Heart left ventricle (tissue), 16 donors: Measurements from ENCODE around the gene SH3PXD2A. TPM values are rescaled to one million over a fixed set of nuclear protein-coding genes. Genes with fewer than 3 reads are reported as not detected.

Experiments used
- ATAC-seq, 4 donors: fragments of 200-7000 bp; cut with Tn5 transposase; one replicate each; pipeline ENCODE4 v1.9.1; 2020 to 2022; ENCODE audit warnings: moderate library complexity in 4 of 4, mild to moderate bottlenecking in 3 of 4, moderate number of reproducible peaks in 1 of 4
- DNase-seq, 5 donors: peaks; one replicate each; pipeline ENCODE4 v3.0.0-alpha.2; 2020
- H3K27ac ChIP-seq, 12 donors: fragments of 200-600 bp; sonication (generic) in 4 of 12; one replicate each; pipeline versions ENCODE4 v1.5.0 to v1.8.0; 2016 to 2022; ENCODE audit warnings: mild to moderate bottlenecking in 2 of 12
- H3K27me3 ChIP-seq, 9 donors: fragments of 200-600 bp; sonication (generic) in 2 of 9; one replicate each; pipeline versions ENCODE4 v1.5.1 to v1.8.0; 2016 to 2022; ENCODE audit warnings: mild to moderate bottlenecking in 3 of 9
- H3K36me3 ChIP-seq, 9 donors: fragments of 200-600 bp; sonication (generic) in 2 of 9; one replicate each; pipeline versions ENCODE4 v1.5.0 to v1.8.0; 2018 to 2022; ENCODE audit warnings: mild to moderate bottlenecking in 2 of 9
- H3K4me1 ChIP-seq, 12 donors: fragments of 200-600 bp; sonication (generic) in 4 of 12; one replicate each; pipeline versions ENCODE4 v1.5.0 to v1.8.0; 2016 to 2022; ENCODE audit warnings: mild to moderate bottlenecking in 3 of 12
- H3K4me3 ChIP-seq, 12 donors: fragments of 200-600 bp; sonication (generic) in 4 of 12; one replicate each; pipeline versions ENCODE4 v1.5.0 to v1.8.0; 2017 to 2022; ENCODE audit warnings: mild to moderate bottlenecking in 9 of 12, moderate library complexity in 4 of 12
- H3K9me3 ChIP-seq, 12 donors: fragments of 200-600 bp; sonication (generic) in 4 of 12; one replicate each; pipeline versions ENCODE4 v1.5.0 to v1.8.0; 2016 to 2022; ENCODE audit warnings: mild to moderate bottlenecking in 1 of 12
- POLR2A ChIP-seq, 2 donors: fragments of 450-650 bp; IDR thresholded peaks; one replicate each; pipeline ENCODE4 v1.6.1; 2017; ENCODE audit warnings: antibody characterized with exemption in 2 of 2, mild to moderate bottlenecking in 2 of 2, moderate library complexity in 2 of 2
- WGBS, 4 donors: extraction: QIAGEN DNeasy Blood & Tissue Kit in 2 of 4; methylation state at CpG; one replicate each; pipeline versions ENCODE4 v1.1.5 to v1.1.7; 2013 to 2018; 5-methylcytosine and 5-hydroxymethylcytosine counted together
- intact Hi-C, 10 donors: fragments of 100-400 bp; cut with DNase I; formaldehyde crosslinking; loops; one replicate each; pipeline versions ENCODE4 v1.11.1 to v1.14.2; 2022
- polyA plus RNA-seq, 2 donors: library from polyadenylated mRNA; stranded (reverse); fragments of 200-250 nt; gene quantifications; one replicate each; pipeline ENCODE4 v1.2.3, GENCODE V29; 2013
- total RNA-seq, 9 donors: library from RNA; depleted of rRNA in 2 of 9; stranded (reverse); fragments of >200 nt in 2 of 9; fragmentation: NEBNext Ultra II Directional in 3 of 9; extraction: Animal tissue kit (Norgen Biotek cat#: 25700) in 3 of 9; gene quantifications; one replicate each; pipeline versions ENCODE4 v1.1.0 to v1.2.4, GENCODE V29; 2016 to 2023
- TF ChIP-seq, protein P1 (sequence below), 12 donors: fragments of 200-600 bp; sonication (generic) in 4 of 12; IDR thresholded peaks; one replicate each; pipeline versions ENCODE4 v1.5.0 to v1.8.0; 2018 to 2022; ENCODE audit warnings: antibody characterized with exemption in 12 of 12, mild to moderate bottlenecking in 5 of 12
- donor health status: ischemic (EF 13 %, LVEDD 7.1; RV severe dilation, severe dysfunction).
- donor health status: healthy with polysubstance abuse.
- donor health status: DM: no; HTN: yes; CAD: no.
- donor health status: DM: no; HTN: no; CAD: no.
- donor health status: ischemic (EF 25% LVEDD 6.9; RV normal size, moderate dysfunction).
- donor health status: ischemic (EF 25% LVEDD 5.7; RV mildly dilated, moderate dysfunction).
- donor health status: healthy.
- donor health status: DM: yes; HTN: yes; CAD: no.
- donor health status: ischemic (EF 35%, LVEDD 5.7; RV mildly dilated, moderate dysfunction).
- donor health status: nonischemic (EF 11% LVEDD 7.7; RV severe dilation, severe dysfunction).
- donor health status: DM: yes; HTN: yes; CAD: no.
- donor health status: PGD.
- donor health status: ischemic (EF 29% LVEDD 5.4; RV normal size, mild dysfunction).
- donor health status: nonischemic (EF 23%, LVEDD 6.1; RV moderate dilation, normal function).

The SH3PXD2A gene
- total and polyA plus RNA-seq, 11 donors: 11.8 to 43.4 (median 31.1) TPM

DNA sequence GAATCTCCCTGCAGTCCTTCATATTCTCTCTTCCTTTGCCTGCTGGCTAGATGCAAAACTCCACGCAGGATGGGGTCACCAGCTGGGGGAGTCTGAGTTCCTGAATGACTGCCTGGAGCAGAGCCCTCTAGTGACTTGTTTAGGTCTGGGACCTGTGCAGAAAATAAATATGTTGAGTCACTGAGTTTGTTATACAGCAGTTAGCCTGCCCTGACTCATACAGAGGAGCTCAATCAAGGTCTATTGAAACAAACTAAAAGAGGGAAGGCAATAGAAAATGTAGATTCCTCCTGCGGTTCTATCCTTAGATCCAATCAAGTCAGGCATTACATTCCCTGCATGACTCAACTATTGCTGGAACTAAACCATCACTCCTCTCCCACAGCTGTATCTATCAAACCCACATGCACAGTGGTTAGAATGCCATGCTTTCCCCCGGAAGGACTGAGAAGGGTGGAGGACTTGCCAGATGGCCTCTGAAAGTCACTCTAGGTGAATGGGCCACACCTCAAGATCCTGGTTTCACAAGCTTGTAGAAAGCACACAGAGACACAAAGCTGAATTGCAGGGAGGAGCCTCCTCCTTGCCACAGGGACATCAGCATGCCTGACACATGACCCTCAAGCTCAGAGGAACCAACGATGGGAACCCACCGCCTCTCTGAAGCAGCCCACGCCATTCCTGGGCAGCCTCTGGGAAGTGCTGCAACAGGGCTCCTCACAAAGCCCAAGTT is 73.9 kb downstream of the SH3PXD2A start:
- TF ChIP-seq, protein P1, sequence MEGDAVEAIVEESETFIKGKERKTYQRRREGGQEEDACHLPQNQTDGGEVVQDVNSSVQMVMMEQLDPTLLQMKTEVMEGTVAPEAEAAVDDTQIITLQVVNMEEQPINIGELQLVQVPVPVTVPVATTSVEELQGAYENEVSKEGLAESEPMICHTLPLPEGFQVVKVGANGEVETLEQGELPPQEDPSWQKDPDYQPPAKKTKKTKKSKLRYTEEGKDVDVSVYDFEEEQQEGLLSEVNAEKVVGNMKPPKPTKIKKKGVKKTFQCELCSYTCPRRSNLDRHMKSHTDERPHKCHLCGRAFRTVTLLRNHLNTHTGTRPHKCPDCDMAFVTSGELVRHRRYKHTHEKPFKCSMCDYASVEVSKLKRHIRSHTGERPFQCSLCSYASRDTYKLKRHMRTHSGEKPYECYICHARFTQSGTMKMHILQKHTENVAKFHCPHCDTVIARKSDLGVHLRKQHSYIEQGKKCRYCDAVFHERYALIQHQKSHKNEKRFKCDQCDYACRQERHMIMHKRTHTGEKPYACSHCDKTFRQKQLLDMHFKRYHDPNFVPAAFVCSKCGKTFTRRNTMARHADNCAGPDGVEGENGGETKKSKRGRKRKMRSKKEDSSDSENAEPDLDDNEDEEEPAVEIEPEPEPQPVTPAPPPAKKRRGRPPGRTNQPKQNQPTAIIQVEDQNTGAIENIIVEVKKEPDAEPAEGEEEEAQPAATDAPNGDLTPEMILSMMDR (IDR thresholded peaks at IDR 0.05): peak in 2 of 12 donors; percentile 7 to 12
- TF ChIP-seq POLR2A (IDR thresholded peaks at IDR 0.05): no peak
- H3K36me3 ChIP-seq: no peaks in the 10 kb centered on the region
- no peaks in the 10 kb centered on the region for H3K27me3 ChIP-seq
- intact Hi-C loops: no loop called here
- 72 to 91% (median 85%) methylated on average over 6 of the region's 6 CpGs for WGBS, 4 donors
- DNase-seq (peak in 2 of 5 donors; percentile 15 to 19), ATAC-seq (no peak)
- H3K27ac ChIP-seq: no peak overlapping the region
- H3K4me1 ChIP-seq: peaks cover 8 to 74% (median 31%) of the 10 kb centered on the region in 12 donors
- no peaks in the 10 kb centered on the region for H3K9me3 ChIP-seq
- H3K4me3 ChIP-seq: no peak overlapping the region

GRCh38 chr10:103780242-103781149 is 74.9 kb downstream of the SH3PXD2A start:
- H3K27ac ChIP-seq: peak overlapping the region in 1 of 12 donors; percentile 54
- no peaks in the 10 kb centered on the region for H3K27me3 ChIP-seq
- H3K9me3 ChIP-seq: no peaks in the 10 kb centered on the region
- ATAC-seq: peak in 1 of 4 donors; percentile 3
- intact Hi-C loops: no loop called here
- WGBS, 4 donors: 69 to 75% (median 69%) methylated on average over 8 of the region's 8 CpGs
- H3K36me3 ChIP-seq: no peaks in the 10 kb centered on the region
- peaks cover 8 to 67% (median 30%) of the 10 kb centered on the region in 12 donors for H3K4me1 ChIP-seq
- no peak overlapping the region for H3K4me3 ChIP-seq
- peak in 2 of 5 donors; percentile 7 to 34 for DNase-seq
- TF ChIP-seq POLR2A (IDR thresholded peaks at IDR 0.05): no peak
- TF ChIP-seq, protein P1 (IDR thresholded peaks at IDR 0.05): no peak

GRCh38 chr10:103778358-103779139 is 76.8 kb downstream of the SH3PXD2A start:
- Histone ChIP-seq H3K27ac (no peak overlapping the region), H3K9me3 (peaks cover 0 to 11% (median 0%) of the 10 kb centered on the region in 12 donors), H3K4me3 (no peak overlapping the region), H3K36me3 (no peaks in the 10 kb centered on the region), H3K27me3 (no peaks in the 10 kb centered on the region), H3K4me1 (peaks cover 8 to 54% (median 26%) of the 10 kb centered on the region in 12 donors)
- intact Hi-C loops: loop anchor here in 7 of 10 donors (2.0 to 10.0 kb wide), 5 partner anchors 42 to 79 kb away; partner anchors contain the start of gene SH3PXD2A (in 4 of the 7)
- 92 to 98% (median 97%) methylated on average over 10 of the region's 10 CpGs for WGBS, 4 donors
- DNase-seq (no peak), ATAC-seq (no peak)
- TF ChIP-seq POLR2A (IDR thresholded peaks at IDR 0.05): no peak
- TF ChIP-seq, protein P1 (IDR thresholded peaks at IDR 0.05): no peak
